HG02571 (cell line): ENCODE data around the gene ACOT7.

ENCODE experiments used
- ATAC-seq: cut with Tn5 transposase; IDR thresholded peaks from one replicate; pipeline ENCODE4 v1.9.1; 2021; ENCODE audit warnings: mild to moderate bottlenecking, moderate library complexity; ENCODE audit not compliant: unreplicated experiment

Gene ACOT7

DNA sequence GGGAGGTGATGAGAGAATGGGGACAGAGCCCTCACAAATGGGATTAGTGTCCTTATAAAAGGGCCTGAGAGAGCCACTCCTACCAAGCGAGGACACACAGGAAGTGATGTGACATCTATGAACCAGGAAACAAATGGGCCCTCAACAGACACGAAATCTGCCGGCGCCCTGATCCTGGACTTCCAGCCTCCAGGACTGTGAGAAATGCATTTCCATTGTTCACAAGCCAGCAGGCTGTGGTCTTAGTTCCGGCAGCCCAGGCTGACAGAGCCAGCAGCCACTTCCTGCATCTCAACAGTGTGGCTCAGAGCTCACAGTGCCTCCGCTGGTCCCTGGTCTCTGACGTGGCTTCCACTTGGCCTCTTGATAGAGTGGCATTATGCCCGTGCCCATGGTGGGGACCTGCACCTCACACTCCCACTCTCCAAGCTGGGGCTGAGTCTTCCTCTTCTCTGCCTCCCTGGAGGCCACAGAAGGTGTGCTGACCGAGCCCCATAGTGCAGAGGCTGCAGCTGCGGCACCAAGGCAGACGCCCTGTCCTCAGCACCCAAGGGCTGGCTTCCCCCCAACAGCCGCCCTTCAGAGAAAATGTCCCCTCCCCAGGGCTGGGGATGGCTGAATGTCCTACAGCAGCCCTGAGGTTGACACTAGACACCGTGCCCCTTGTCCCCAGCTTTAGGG is 44.9 kb downstream of the ACOT7 start:
- ATAC-seq, result no peak

DNA sequence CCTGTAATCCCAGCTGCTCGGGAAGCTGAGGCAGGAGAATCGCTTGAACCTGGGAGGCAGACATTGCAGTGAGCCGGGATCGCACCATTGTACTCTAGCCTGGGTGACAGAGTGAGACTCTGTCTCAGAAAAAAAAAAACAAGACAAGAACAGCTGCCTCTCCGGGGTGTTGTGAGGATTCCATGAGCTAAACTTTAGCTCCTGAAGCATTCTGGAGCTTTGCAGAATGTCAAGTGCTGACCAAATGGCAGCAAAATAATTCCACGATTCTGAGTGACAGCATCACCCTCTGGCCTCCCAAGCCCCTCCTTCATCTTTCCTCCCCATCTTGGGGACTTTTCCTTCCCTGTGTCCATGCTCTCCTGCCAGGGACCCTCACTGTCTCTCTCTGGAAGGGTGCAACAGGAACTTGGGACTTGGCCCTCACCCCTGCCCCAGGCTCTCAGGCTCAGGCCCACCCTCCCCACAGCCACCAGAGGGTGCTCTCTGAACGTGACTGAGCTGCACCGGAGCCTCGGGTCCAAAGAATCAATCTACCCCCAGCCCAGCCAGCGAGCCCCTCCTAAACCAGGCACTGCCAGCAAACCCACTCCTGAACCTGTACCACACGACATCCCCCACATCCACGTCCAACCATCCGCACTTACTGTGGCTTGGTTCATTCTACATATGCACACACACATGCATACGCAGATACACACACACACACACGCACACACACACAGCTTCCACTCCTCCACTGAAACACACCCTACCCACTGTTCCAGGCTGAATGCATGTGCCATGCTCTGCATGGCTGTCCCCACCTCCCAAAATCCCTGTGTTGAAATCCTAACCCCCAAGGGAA is 45.7 kb downstream of the ACOT7 start:
- ATAC-seq, result no peak

DNA sequence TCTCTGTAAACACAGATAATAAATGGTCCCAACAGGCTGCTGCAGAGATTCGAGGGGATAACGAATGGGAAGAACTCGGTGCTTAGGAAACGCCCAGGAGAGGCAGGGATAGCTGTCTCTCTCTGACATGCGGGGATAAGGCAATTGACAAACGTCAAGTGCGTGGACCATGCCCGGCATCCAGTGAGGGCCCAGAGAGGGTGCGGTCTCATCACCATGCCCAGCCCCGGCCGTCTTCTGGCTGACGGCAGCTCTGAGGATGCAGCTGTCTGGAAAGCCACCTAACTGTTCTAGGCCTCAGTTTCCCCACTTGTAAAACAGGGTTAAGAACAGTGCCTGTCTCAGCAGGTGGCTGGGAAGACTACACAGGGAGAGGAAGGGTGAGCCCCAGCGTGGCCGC is 48.1 kb downstream of the ACOT7 start:
- ATAC-seq, result no peak

DNA sequence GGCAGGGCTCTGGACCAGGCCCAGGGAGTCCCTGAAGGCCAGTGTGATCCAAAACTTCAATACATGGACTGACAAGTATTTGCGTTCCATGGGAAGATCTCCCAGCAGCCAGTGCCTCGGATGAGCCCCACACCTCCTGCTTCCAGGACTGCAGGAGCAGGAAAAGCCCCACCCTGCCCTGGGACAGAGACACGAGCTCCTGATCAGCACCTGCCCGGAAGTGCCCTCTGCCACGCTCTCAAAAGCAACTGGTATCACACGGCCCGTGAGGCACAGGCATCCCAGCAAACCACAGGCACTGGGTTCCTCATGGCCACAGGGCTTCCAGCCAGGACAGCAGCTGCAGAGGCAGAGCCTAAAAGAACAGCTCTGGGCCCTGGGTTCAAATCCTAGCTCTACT is 48.6 kb downstream of the ACOT7 start:
- no peak for ATAC-seq

DNA sequence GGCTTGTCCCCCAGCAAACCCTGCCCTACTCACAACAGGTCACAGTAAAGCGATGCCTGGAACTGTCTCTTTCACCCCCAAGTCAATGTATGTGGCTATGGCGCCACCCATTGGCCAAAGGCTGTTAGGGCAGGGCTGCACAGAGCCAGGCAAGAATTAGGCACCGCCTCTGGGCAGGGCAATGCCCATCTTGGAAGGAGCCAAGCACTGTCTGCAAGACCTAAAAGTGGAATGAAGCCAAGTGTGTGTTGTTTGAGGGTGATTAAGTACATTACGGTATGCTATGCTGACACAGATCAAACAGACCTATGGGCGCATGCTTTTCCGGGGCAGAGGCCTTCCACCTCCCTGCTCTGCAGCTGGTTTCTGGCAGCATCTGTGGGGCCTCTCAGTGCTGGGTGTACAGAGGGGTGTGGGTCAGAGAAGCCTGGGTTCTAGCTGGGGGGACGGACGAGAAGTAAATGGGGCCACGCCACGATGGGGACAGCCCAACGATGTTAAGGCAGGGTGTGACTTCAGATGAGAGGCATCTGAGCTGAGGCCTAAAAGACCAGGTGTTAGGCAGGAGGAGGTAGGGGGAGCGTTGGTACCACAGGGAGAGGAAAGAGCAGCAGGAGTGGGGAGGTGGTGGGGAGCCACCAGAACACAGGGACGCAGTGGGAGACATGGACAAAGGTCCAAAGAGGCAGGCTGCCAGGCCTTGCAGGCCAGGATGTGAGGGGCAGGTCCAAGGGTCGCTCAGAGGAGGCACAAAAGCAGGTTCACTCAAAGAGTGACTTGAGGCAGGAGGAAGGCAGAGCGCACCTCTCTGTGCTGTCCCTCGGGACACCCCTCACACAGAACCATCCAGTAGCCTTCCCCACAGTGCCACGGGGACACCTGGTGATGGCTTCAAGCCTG is 49.8 kb downstream of the ACOT7 start:
- ATAC-seq, result no peak

DNA sequence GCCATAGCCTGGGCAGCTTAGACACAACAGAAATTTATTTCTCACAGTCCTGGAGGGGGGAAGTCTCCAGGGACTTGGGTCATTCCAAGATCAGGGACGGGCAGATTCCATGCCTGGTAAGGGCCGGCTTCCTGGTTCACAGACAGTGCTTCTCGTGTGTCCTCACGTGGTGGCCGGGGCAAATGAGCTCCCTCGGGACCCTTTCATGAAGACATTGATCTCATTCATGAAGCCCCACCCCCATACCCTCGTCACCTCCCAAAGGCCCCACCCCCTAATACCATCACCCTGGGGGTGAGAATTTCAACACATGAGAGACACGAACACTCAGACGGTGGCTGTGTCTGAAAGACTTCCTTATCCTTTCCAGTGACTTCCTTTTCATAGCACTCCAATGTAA is 51.5 kb downstream of the ACOT7 start:
- ATAC-seq, result no peak

DNA sequence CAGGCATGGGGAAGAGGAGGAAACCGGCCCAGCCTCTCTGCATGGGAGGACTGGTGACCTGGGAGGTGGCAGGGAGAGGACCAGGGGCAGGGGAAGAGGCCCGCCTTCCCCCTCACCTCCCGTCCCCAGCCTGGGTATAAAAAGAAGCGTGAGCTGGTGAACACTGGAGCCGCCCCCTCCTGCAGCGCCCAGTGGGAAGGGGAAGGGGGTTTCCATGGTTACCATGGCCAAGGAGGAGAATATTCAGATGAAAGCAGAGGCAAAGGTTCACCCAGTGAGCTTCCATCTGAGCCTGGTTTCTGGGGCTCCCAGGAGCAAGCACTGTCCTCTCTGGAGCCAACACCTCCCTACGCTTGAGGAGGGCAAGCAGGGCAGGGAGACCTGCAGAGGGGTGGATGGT is 54.9 kb downstream of the ACOT7 start:
- no peak for ATAC-seq

DNA sequence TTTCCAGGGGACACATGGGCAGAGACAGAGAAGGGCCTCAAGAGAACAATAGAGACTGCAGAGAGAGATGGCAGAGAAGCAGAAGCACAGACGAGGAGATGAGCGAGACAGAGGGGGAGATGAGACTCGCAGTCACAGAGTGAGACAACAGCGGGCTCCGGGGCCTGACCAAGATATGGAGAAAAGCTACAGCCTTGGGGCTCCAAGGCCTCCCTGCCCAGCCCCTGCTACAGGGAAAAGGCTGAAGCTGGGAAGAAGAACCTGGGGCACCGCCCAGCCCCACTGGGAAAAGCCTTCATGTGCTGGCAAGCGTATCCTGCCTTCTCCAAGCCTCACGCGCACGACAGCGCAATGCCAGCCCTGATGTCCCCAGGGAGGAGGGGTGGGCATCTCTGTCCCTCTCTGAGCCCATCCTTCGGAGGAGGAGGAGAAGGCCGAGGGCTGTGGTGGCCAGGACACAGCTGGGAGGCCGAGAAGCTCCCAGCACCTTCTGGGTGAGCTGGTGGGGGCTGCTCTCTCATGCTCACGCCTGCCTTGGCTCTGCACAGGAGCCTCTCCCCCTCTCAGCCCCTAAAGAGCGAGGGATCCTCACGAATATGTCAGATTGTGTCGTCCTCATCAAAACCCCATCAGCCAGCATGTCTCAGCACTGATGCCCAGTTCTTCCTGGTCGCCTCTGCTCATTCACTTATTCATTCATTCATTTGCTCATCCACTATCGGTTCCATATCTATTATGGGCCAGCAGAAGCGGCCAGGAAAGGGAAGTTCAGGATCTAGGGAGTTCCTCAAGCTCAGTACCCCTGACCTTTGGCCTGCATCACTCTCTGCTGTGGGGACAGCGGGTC is 56.6 kb downstream of the ACOT7 start:
- no peak for ATAC-seq

DNA sequence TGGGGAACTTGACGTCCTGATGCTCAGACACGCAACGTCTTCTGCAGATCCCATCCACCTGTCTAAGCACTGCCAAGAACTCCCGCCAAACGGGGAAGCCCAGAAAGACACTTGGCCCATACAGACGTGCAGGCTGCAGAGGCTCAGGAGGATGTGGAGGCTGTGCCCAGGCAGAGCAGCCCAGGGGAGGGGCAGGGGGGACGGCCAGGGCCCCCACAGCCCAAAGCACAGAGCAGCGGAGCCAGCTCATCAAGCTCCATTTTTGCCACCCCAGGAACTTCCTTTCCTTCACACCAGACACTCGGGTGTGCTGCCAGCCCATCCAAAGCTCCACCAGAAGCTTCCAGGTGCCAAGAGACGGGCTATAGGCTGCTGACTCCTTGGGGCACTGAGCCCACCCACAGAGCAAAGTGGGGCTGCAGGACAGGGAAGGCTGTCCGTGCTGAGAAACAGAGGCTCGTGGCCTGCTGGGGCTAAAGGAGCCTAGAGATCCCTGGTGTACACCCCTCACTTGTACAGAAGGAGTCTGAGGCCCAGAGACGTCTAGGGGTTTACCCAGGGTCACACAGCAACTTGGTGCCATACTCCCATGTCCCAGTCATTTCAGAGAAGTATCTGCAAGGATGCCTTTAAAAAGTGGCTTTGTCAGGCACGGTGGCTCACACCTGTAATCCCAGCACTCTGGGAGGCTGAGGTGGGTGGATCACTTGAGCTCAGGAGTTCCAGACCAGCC is 59.1 kb downstream of the ACOT7 start:
- no peak for ATAC-seq

DNA sequence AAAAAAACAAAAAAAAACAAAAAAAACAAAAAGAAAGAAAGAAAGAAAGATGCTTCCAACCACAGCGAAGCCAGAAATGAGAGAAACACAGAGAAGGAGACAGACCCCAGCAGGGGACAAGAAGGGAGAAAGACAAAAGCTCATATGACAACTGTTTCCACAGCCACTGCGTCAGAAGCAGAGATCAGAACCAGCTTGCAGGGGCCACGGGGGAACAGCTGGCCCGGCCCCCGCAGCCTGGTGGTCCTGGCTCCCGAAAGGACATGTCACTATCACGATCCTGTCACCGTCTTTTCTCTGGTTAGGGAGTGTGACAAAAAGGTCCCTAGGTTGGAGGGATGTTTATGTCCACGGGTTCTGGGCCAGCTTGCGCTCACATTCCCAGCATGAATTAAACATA is 60.7 kb downstream of the ACOT7 start:
- no peak for ATAC-seq

DNA sequence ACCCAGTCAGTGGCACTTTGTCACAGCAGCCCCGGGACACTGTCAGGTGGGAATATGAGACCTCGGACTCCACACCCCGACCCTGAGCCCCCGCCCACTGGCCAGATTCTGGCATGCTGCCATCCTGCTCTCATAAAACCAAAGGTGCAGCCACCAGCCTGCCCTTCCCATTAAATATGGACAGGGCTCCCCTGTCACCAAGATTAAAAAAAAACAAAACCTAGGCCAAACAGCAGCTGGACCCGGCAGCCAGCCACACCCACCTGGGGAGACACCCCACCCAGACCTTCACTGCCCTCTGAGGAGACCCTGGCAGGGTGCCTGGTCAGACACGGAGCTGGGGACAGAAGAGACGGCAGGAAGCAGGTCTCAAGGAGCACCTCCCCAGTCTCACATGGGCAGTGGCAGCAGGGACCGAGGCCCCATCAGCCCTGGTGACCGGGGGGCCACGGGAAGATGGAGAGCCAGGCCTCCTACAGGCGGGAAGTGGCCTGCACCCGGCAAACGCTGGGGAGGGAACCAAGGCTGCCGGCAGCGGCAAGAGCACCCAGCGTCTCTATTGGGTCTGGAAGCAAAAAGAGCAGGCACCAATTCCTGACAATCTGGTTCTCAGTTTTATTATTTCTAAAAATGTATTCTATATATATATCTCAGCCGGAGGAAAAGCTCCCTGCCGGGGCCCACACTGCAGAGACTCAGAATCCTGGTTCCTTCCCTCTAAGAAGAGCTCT is 61.9 kb downstream of the ACOT7 start:
- ATAC-seq, result no peak

DNA sequence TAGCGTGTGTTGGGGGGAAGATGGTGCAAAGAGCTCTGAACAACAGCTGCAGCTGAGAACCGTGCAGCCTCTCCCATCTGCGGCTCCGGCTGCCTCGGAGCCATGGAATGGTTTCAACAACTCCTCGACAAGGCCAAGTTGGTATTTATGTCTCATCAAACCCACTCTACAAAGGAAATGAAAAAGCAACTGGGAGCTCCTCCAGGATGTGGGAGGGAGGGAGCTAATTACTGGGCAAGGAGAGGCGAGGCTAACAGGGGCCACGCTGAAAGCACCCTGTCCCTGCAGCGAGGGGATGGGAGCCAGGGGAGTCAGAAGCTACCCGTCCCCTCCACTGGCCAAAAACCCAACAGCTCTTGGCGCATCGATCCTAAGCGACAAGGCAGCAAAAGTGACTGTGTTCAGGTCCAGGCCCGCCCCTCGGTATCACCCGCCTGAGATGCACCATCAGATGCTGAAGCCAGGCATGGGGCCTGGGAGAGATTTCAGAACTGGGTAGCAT is 63.1 kb downstream of the ACOT7 start:
- ATAC-seq, result no peak

DNA sequence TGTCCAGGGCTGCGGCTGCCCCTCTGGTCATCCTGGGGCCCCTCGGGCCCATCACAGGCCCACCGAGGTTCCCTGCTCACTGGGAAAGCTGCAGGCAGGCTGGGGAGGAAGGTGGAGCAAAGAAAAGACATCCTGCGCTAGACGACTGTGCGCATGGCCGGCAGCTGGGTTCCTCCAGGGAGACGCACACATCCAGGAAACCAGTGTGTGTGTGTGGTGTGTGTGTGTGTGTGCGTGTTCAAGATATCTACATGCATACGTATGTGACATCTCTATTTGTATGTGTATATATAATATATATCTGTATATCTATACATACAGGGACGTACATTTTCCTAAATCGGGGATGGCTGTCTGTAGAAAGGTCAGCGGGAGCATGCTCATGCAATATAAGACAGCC is 63.7 kb downstream of the ACOT7 start:
- no peak for ATAC-seq

DNA sequence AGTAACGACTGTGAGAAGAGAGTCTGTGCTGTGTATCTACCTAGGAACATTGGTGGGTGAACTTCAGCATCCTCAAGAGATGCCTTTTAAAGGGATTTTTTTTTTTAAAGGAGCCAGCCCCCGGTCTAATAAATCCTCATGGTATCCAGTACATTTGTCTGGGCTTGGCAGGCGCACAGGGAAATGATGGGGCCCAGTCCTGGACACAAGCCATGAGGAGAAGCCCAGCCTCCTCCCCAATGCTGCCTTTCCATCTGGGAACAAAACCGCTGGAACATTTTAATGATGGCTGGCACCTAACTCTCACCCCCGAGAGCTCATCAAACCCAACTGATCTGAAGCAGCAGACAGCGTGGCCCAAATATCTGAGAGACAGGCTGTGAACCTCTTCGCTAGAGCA is 64.2 kb downstream of the ACOT7 start:
- ATAC-seq, result no peak

DNA sequence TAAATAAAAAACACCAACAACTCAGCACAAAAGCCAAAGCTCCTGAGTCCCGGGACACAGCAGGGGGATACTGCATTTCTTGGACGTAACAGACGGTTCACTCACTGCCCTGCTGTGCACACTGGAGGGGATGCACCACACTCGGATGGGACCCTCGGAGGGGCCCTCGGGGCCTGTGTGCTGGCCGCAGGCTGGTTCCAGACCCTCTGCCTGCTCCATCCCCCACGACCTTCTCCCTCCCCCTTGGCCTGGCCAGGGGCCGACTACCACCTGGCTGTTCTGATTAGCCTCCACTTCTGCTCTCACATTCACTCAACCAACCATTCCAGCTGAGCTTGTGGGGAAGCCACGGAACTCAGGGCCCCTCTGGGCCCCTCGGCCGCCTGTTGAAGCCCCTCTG is 64.9 kb downstream of the ACOT7 start:
- no peak for ATAC-seq

DNA sequence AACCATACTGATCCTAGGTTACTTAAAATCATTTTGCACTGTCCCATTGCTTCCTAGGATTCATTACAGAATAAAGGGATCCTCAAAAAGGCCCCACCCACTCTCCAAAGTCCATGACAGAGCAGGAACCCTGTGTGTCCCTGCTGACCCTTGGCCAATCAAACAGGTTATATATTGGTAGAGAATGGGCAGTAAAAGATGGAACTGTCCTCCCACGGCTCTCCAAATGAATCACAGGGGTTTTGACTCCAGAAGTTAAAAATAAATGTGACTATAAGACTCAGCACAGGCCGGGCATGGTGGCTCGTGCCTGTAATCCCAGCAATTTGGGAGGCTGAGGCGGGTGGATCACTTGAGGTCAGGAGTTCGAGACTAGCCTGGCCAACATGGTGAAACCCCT is 65.5 kb downstream of the ACOT7 start:
- no peak for ATAC-seq

DNA sequence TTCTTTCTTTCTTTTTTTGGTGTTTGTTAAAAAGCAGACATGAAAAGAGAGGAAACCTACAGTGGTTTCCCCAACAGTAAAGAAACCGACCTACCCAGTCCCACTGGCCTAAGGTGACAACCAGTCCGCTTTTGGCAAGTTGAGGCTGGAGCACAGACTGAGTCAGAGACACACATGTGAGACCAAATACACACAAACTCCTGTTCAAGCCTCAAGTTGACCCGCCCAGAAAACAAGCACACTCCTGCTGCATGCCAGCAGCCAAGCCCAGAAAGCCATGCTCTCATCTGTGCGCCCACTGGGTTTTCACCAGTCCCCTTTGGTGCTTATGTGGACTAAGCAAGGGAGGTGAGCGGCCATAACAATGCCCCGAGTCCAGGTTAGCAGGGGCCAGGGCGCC is 68.1 kb downstream of the ACOT7 start:
- ATAC-seq, result no peak

DNA sequence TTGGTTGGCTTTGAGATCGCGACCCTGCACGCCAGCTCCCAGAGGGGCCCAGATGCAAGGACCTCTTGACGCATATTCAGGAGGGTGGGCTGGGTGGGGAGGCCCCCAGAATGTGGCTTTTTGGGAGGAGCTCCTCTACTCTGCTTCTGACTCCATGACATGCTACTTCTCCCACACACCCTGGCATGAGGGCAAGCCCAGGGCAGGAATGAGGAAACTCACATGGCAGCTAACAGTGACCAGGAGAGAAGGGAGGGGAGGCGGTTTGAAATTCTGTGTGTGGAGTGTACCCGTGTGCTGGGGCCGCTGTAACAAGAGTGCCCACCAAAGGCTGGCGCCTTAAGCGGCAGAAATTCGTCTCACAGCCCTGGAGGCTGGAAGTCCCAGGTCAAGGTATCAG is 71.4 kb downstream of the ACOT7 start:
- ATAC-seq, result no peak

DNA sequence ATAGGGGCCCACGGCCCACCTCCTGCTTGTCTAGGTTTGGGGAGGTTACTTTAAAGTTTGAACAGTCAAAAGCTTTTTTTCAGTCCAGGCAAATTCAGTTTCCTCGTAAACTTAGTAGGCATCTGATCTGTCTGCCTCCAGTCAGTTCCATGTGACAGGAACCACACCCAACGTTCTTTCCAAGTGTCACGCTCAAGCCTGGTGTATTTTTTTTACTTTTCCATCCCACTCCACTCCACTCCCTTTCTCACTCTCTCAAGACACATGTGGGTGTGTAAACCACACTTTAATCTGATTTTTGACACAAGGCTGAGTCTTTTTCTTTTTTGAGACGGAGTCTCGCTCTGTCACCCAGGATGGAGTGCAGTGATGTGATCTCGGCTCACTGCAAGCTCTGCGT is 72.4 kb downstream of the ACOT7 start:
- ATAC-seq, result no peak
